Neutrophil (primary cell): ENCODE data around the gene GBF1.

Experiments
- H3K27ac ChIP-seq: fragments of 200-600 bp; sonication (generic); 2 replicates; pipeline ENCODE4 v1.5.1; 2016; ENCODE audit warnings: mild to moderate bottlenecking, moderate library complexity
- H3K27me3 ChIP-seq: fragments of 200-600 bp; sonication (generic); 2 replicates; pipeline ENCODE4 v1.6.0; 2016; ENCODE audit warnings: mild to moderate bottlenecking
- H3K36me3 ChIP-seq: fragments of 200-600 bp; sonication (generic); 2 replicates; pipeline ENCODE4 v1.5.1; 2017
- H3K4me1 ChIP-seq, 2 experiments: fragments of 200-600 bp in 1 of 2; sonication (generic) in 1 of 2; 1 replicate in 1 of 2; 2 replicates in 1 of 2; pipeline versions ENCODE4 v1.5.1 to v1.6.1; 2013 to 2016; ENCODE audit warnings: low read depth in 1 of 2, low read length in 1 of 2, mild to moderate bottlenecking in 1 of 2, moderate library complexity in 1 of 2; ENCODE audit not compliant: control insufficient read depth in 1 of 2, insufficient read depth in 1 of 2
- H3K4me3 ChIP-seq, 2 experiments: fragments of 200-600 bp in 1 of 2; sonication (generic) in 1 of 2; 1 replicate in 1 of 2; 2 replicates in 1 of 2; pipeline ENCODE4 v1.5.1; 2013 to 2016; ENCODE audit warnings: low read depth in 1 of 2, low read length in 1 of 2, mild to moderate bottlenecking in 1 of 2, moderate library complexity in 1 of 2
- H3K9me3 ChIP-seq: fragments of 200-600 bp; sonication (generic); 2 replicates; pipeline ENCODE4 v1.5.1; 2016
- TF ChIP-seq, protein P1 (sequence below): fragments of 200-600 bp; sonication (generic); IDR thresholded peaks from 2 replicates; pipeline ENCODE4 v1.5.1; 2016; ENCODE audit warnings: antibody characterized with exemption

The GBF1 gene

DNA sequence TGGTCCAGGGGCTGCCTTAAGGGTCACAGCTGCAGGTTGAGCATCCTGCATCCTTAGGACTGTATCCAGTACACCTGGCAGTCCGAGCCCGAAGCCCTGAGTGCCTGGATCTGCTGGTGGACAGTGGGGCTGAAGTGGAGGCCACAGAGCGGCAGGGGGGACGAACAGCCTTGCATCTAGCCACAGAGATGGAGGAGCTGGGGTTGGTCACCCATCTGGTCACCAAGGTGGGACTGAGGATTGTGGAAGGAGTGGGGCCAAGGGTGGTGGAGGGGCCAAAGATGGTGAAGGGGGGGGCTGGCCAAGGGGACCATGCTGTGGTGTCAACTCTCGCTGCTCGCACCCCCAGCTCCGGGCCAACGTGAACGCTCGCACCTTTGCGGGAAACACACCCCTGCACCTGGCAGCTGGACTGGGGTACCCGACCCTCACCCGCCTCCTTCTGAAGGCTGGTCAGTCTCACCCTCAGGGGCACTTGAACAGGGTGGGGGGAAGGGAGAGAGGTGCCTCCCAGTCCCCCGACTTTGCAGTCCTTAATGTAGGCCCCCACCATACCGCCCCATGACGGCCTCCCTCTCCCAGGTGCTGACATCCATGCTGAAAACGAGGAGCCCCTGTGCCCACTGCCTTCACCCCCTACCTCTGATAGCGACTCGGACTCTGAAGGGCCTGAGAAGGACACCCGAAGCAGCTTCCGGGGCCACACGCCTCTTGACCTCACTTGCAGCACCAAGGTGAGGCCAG, 155.4 kb downstream of the GBF1 start:
- H3K9me3 ChIP-seq = no peaks in the 10 kb centered on the region
- TF ChIP-seq, protein P1, sequence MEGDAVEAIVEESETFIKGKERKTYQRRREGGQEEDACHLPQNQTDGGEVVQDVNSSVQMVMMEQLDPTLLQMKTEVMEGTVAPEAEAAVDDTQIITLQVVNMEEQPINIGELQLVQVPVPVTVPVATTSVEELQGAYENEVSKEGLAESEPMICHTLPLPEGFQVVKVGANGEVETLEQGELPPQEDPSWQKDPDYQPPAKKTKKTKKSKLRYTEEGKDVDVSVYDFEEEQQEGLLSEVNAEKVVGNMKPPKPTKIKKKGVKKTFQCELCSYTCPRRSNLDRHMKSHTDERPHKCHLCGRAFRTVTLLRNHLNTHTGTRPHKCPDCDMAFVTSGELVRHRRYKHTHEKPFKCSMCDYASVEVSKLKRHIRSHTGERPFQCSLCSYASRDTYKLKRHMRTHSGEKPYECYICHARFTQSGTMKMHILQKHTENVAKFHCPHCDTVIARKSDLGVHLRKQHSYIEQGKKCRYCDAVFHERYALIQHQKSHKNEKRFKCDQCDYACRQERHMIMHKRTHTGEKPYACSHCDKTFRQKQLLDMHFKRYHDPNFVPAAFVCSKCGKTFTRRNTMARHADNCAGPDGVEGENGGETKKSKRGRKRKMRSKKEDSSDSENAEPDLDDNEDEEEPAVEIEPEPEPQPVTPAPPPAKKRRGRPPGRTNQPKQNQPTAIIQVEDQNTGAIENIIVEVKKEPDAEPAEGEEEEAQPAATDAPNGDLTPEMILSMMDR = no peak
- no peak overlapping the region for H3K27ac ChIP-seq
- peaks cover 30 to 32% of the 10 kb centered on the region in 2 experiments for H3K4me1 ChIP-seq
- H3K4me3 ChIP-seq = no peak overlapping the region
- peaks cover 8% of the 10 kb centered on the region for H3K27me3 ChIP-seq
- peaks cover 73% of the 10 kb centered on the region for H3K36me3 ChIP-seq

DNA sequence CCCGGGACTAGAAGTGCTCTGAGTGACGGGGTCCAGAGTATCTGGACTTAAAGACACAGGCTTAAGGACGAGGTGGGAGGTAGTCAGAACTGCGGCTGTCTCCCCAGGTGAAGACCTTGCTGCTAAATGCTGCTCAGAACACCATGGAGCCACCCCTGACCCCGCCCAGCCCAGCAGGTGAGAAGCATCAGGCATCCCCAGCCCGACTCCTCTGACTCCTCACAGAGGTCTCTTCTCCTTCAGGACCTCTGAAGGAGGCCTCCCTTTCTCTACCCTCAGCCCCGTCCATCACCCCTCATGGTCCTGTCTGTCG, 156.0 kb downstream of the GBF1 start:
- Histone ChIP-seq H3K9me3 (no peaks in the 10 kb centered on the region), H3K27me3 (peaks cover 13% of the 10 kb centered on the region), H3K36me3 (peaks cover 71% of the 10 kb centered on the region)

DNA sequence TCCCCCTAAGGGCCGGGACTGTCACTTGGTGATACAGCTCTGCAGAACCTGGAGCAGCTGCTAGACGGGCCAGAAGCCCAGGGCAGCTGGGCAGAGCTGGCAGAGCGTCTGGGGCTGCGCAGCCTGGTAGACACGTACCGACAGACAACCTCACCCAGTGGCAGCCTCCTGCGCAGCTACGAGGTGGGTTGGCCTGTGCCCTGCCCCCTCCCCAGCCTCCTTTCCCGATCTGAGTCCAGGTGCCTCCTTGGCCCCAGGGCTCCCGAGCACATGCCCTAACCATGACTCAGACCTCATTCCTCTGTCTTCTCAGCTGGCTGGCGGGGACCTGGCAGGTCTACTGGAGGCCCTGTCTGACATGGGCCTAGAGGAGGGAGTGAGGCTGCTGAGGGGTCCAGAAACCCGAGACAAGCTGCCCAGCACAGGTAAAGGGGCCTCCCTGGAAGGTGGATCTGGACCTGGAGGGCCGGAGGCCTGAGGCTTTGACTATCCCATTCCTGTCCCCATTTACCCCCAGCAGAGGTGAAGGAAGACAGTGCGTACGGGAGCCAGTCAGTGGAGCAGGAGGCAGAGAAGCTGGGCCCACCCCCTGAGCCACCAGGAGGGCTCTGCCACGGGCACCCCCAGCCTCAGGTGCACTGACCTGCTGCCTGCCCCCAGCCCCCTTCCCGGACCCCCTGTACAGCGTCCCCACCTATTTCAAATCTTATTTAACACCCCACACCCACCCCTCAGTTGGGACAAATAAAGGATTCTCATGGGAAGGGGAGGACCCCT, 156.6 kb downstream of the GBF1 start:
- Histone ChIP-seq H3K36me3 (peaks cover 65% of the 10 kb centered on the region), H3K4me3 (no peak overlapping the region), H3K27me3 (peaks cover 16% of the 10 kb centered on the region), H3K9me3 (no peaks in the 10 kb centered on the region), H3K27ac (no peak overlapping the region), H3K4me1 (peaks cover 19 to 20% of the 10 kb centered on the region in 2 experiments)
- TF ChIP-seq, protein P1 = no peak

More for the DNA sequence above, 156.0 kb downstream of the GBF1 start:
- H3K4me3 ChIP-seq = no peak overlapping the region
- TF ChIP-seq, protein P1 = no peak
- H3K4me1 ChIP-seq = peaks cover 26 to 27% of the 10 kb centered on the region in 2 experiments
- H3K27ac ChIP-seq = no peak overlapping the region

DNA sequence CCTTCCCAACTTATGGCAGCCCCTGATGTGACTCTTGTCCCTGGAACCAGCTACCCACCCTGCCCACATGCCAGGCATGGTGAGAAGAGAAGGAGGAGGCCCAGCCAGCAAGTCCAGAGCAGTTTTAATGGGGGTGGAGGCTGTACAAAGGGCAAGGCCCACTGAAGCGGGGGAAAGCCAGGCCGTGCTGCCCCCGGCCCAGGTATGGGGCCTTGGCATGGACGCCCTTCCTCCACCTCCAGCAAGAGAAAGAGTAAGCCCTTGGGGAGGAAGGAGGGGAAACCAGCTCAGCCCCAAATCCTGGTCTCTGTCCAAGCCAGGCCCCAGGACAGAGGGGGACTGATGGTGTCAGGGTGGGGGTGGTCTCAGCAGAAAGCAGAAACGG, 157.2 kb downstream of the GBF1 start:
- Histone ChIP-seq H3K27ac (no peak overlapping the region), H3K4me1 (peaks cover 17 to 20% of the 10 kb centered on the region in 2 experiments), H3K27me3 (peaks cover 22% of the 10 kb centered on the region), H3K4me3 (no peak overlapping the region), H3K9me3 (no peaks in the 10 kb centered on the region), H3K36me3 (peaks cover 59% of the 10 kb centered on the region)
- TF ChIP-seq, protein P1 = no peak

DNA sequence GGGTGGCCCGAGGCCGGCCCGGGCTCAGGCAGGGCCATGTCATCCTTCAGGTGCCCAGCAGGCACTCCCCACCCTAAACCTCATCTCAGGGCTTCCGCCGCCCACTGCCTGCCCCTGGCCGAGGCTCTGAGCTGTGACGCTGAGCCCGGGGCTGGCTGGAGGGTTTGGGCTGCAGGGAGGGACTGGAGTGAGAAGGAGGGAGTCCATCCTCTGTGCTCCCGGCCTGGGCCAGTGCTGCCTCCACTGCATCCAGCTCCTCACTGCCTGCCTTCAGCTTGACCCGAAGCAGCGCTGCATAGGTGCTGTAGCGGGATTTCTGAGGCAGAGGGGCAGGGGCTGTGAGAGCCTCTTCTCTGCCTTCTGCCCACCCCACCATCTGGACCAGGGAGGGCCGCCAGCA, 157.8 kb downstream of the GBF1 start:
- TF ChIP-seq, protein P1 = no peak
- peaks cover 53% of the 10 kb centered on the region for H3K36me3 ChIP-seq

More for the DNA sequence above, 157.8 kb downstream of the GBF1 start:
- H3K4me1 ChIP-seq = peaks cover 17 to 20% of the 10 kb centered on the region in 2 experiments
- H3K27ac ChIP-seq = no peak overlapping the region
- H3K9me3 ChIP-seq = no peaks in the 10 kb centered on the region
- H3K4me3 ChIP-seq = no peak overlapping the region
- H3K27me3 ChIP-seq = peaks cover 28% of the 10 kb centered on the region
